ENCODE data around the gene DUSP22.
"Not testable (repeated sequence)": the region's sequence is repeated elsewhere in the genome, so short reads cannot be mapped to it uniquely, and the experiment has no call there.

Gene DUSP22

GRCh38 chr6:325161-325860 lies 33.0 kb downstream of the DUSP22 start:
- not testable (repeated sequence) for DNase-seq

- not testable (repeated sequence) for DNase-seq
Observed at GRCh38 chr6:326066-326465, 33.8 kb downstream of the DUSP22 start.

GRCh38 chr6:326896-327537 lies 34.7 kb downstream of the DUSP22 start:
- DNase-seq, result no peak

GRCh38 chr6:327538-328116 lies 35.3 kb downstream of the DUSP22 start:
- DNase-seq, result no peak

DNA sequence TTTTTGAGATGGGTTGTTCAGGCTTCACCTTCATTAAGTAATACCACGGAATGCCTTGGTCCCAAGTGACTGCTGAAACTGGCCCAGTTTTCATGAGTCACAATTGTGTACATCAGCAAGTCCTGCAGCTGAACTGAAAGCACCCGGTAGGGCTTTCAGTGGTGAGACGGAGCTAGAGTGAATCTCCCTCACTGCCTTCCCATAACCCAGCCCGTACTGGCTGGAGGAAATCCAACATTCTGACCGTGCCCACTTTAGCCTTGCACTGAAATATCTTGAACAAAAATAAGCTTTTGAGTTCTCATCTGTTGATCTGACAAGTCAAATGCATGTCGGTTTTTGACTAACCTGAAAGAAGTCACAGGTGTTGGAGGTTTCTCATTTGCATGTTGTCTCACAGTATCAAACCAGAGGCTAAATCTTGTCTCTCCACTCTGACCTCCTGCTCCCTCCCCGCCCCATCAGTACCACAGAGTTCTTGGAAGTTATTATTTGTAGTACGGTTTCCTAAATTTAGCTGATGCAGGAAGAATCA lies 35.9 kb downstream of the DUSP22 start:
- DNase-seq, result no peak

DNA sequence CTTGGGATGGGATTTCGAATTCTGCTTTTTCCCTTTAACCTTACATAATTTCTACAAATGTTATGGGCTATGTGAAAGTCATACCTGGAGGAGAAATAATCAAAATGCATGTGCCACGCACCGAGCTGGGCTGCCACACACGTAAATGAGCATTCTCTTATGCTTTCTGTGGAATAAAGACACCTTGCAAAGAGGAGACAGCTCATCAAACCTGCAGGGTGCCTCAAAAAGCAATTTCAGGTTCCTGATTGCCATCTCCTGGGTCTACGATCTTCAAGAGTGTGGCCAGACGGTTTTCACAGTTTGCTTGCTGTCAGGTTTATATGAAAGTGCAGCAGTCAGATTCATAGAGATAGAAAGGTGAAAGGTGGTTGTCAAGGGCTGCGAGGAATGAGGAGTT lies 36.6 kb downstream of the DUSP22 start:
- DNase-seq, result no peak

GRCh38 chr6:329888-330691 lies 37.8 kb downstream of the DUSP22 start:
- no peak for DNase-seq

- DNase-seq, result no peak
Observed at GRCh38 chr6:330948-331347, 38.7 kb downstream of the DUSP22 start.

DNA sequence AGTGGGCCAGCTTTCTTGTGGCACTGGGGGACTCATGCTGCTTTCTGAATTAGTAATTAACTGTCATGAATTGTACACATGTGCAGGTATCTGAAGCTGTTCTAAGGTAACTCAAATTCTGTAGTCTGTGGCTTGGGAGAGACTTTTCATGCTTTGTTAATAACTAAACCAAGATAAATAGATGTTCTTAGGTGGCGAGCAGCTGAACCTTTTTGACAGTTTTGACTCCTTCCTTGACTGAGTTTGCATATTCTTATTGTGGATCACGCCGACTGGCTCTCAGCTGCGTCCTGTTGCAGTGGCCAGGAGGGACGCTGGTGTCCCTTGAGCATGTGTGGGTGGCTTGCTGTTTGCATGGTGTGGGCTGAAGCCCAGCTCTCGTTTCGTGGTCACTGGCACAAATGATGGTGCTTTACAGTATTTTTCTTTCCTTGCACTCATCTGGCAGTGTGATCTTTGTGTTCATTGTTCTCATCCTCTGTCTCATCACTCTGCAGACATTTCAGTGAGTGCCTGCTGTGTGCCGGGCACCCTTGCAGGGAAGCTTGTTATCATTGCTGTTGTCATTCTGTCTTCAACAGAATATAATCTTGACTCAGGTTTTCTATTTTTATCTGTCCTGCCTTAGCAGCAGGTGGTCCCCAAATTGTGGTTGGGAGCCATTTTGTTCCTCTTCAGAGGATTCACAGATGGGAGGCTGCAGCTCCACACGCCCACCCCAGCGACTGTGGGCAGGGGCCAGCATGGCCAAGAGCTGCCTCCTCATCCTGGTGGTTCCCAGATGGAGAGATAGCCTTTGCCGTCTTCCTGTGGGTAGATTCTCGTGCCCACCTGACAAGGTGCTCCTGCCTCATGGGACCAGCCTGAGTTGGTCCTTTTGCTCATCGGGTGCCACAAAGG lies 39.6 kb downstream of the DUSP22 start:
- no peak for DNase-seq

GRCh38 chr6:332671-333070 lies 40.4 kb downstream of the DUSP22 start:
- no peak for DNase-seq

GRCh38 chr6:333379-334002 lies 41.2 kb downstream of the DUSP22 start:
- DNase-seq, result no peak

- DNase-seq, result no peak
Observed at GRCh38 chr6:334536-335510, 42.5 kb downstream of the DUSP22 start.

GRCh38 chr6:335572-335971 lies 43.3 kb downstream of the DUSP22 start:
- no peak for DNase-seq

- no peak for DNase-seq
Observed at GRCh38 chr6:336159-337114, 44.1 kb downstream of the DUSP22 start.

DNA sequence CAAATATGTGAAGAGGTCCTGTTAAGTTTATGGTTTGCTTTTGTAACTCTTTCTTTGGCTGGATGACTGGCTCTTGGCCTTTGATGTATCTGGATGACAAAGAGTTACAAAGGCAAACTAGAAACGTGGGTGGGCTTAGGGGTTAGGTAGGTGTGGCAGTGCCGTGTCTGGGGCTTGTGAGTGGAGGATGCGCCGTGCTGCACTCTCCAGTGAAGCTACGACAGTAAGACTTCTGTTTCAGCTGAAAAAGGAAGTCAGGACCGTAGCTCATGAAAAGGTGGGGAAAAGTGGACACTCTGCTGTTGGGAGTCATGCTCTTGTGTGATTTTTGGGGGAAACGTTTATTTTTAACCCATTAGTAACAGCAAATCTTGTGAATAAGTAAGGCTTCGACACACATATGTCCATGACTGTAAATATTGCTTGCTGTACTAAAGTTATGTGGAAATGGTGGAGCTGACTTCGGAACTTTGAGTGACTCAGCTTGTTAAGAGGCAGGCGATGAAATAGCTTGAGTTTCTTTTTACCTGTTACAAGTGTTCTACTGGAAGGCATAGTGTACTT lies 45.6 kb downstream of the DUSP22 start:
- DNase-seq, result no peak

DNA sequence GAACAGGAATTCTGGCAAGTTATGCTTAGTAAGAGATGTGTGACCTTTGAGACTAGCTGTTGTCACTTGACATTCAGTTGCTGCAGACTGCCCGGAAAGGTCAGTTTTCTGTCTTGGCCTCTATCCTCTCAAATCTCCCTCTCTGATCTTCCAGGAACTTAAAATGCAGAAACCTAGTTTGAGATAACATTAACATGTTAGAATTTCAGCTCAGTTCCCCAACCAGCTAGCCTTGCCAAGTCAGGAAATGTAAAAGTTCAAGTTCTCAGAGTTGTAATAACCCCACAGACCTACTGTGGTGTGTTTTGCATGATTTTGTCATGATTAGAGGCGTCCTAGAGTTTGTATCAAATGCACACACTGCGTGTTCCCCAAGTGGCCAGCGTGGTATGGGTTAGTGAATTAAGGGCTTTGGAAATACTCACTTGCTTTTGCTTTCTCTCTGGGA lies 46.6 kb downstream of the DUSP22 start:
- DNase-seq, result no peak

DNA sequence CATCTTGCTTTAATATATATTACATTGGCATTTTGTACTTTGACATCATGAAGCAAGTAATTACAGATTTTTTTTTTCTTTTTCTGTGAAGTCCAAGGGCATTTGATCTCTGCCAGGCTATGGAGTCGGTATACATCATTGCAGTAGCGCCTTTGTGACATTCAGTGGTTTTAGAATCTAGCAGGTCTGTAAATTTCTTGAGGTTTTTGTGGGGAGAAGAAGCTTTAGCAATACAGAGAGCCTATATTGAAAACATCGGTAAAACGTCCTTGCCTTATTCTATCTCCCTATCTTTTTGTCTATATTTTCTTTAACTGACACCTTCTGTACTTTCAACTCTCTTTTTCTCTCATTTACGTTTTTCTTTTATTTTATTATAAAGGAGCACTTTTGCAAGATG lies 47.2 kb downstream of the DUSP22 start:
- no peak for DNase-seq

- no peak for DNase-seq
Observed at GRCh38 chr6:340186-340955, 48.1 kb downstream of the DUSP22 start.
